K562 (cell line): ENCODE results near the gene FILIP1. TPM values are rescaled to one million over a fixed set of nuclear protein-coding genes. Genes with fewer than 3 reads are reported as not detected.
A peak's percentile ranks its signal among the peaks of the same experiment; 100 is the strongest.

Experiments
- ATAC-seq: fragments of 200-7000 bp; cut with Tn5 transposase; 3 replicates; pipeline ENCODE4 v1.9.1; 2020; ENCODE audit warnings: moderate library complexity
- BruUV-seq: library from RNA; stranded (reverse); fragments of 400-500 nt; replicated peaks from 2 replicates; lab custom pipeline; 2021; lab: Mats Ljungman, UMichigan
- CTCF ChIA-PET: fragments of 300-600 bp; formaldehyde crosslinking; extraction: SDS; loops from one replicate; lab custom pipeline; 2021; ENCODE audit warnings: low intra/inter-chr PET ratio; lab: Yijun Ruan, JAX
- POLR2A ChIA-PET: fragments of 300-600, 350-650 bp; sonication (Branson Sonifier 250); formaldehyde crosslinking; extraction: SDS; loops from one replicate; lab custom pipeline; 2021; ENCODE audit warnings: antibody characterized with exemption, inconsistent platforms; lab: Yijun Ruan, JAX
- DNase-seq, 4 experiments: peaks; one replicate each; pipeline versions ENCODE4 v3.0.0 to v3.0.0-alpha.2; 2011 to 2018; ENCODE audit warnings: low spot score in 3 of 4, mixed read lengths in 3 of 4; ENCODE audit errors: extremely low read depth in 1 of 4
- FAIRE-seq: peaks from 2 replicates; lab custom pipeline; 2011; peaks lifted over from hg19 to GRCh38; lab: Jason Lieb, UNC
- H2AFZ ChIP-seq: 2 replicates; pipeline ENCODE4 v1.6.0; 2011; ENCODE audit warnings: low read depth, low read length, control low read depth, inconsistent platforms
- H3K27ac ChIP-seq: fragments of 200-600 bp; 3 replicates; pipeline ENCODE4 v1.8.0; 2011; ENCODE audit warnings: low read depth, mild to moderate bottlenecking, control low read depth, inconsistent platforms, low read length, moderate library complexity, mixed read lengths; ENCODE audit errors: extremely low read depth
- H3K27me3 ChIP-seq, 2 experiments: fragments of 300-600 bp in 1 of 2; 2 replicates in 1 of 2; 3 replicates in 1 of 2; pipeline versions ENCODE4 v1.6.0 to v1.8.0; 2011; ENCODE audit warnings: inconsistent platforms in 2 of 2, low read length in 2 of 2, mild to moderate bottlenecking in 1 of 2, mixed read lengths in 1 of 2, moderate library complexity in 1 of 2; ENCODE audit not compliant: control insufficient read depth in 2 of 2, insufficient read depth in 2 of 2
- H3K36me3 ChIP-seq: fragments of 300-600 bp; 3 replicates; pipeline ENCODE4 v1.8.0; 2011; ENCODE audit warnings: mild to moderate bottlenecking, low read length, inconsistent platforms; ENCODE audit not compliant: control insufficient read depth, insufficient read depth
- H3K4me1 ChIP-seq, 2 experiments: fragments of 200-600 bp in 1 of 2; replicated peaks in 1 of 2; 2 replicates in 1 of 2; 3 replicates in 1 of 2; pipeline versions ENCODE4 v1.5.1 to v1.8.0; 2011; ENCODE audit warnings: inconsistent platforms in 2 of 2, low read length in 2 of 2, mild to moderate bottlenecking in 1 of 2, mixed read lengths in 1 of 2, moderate library complexity in 1 of 2; ENCODE audit not compliant: control insufficient read depth in 2 of 2, insufficient read depth in 2 of 2
- H3K4me2 ChIP-seq: 2 replicates; pipeline ENCODE4 v1.6.1; 2011; ENCODE audit warnings: low read length, control low read depth, inconsistent platforms, mixed read lengths; ENCODE audit not compliant: insufficient read depth
- H3K4me3 ChIP-seq: fragments of 200-600 bp; sonication (generic), shearing (Covaris generic); 2 replicates; pipeline ENCODE4 v1.5.1; 2016; ENCODE audit warnings: control low read depth, inconsistent platforms
- H3K79me2 ChIP-seq: fragments of 200-600 bp; 3 replicates; pipeline ENCODE4 v1.8.0; 2011; ENCODE audit warnings: low read length, inconsistent platforms; ENCODE audit not compliant: control insufficient read depth, insufficient read depth
- H3K9ac ChIP-seq, 2 experiments: 2 replicates each; pipeline versions ENCODE4 v1.6.0 to v1.6.1; 2011; ENCODE audit warnings: low read depth in 2 of 2, low read length in 2 of 2, control low read depth in 1 of 2, inconsistent platforms in 1 of 2, mild to moderate bottlenecking in 1 of 2, mixed read lengths in 1 of 2; ENCODE audit not compliant: insufficient read depth in 1 of 2
- H3K9me1 ChIP-seq: one replicate; pipeline ENCODE4 v1.6.0; 2011; ENCODE audit warnings: inconsistent platforms, mild to moderate bottlenecking, low read length, moderate library complexity; ENCODE audit not compliant: control insufficient read depth, insufficient read depth
- H3K9me3 ChIP-seq: replicated peaks from 2 replicates; pipeline ENCODE4 v1.5.1; 2011; ENCODE audit warnings: low read depth, low read length, inconsistent platforms; ENCODE audit not compliant: control insufficient read depth, insufficient read depth
- H4K20me1 ChIP-seq: replicated peaks from 2 replicates; pipeline ENCODE4 v1.6.1; 2011; ENCODE audit warnings: low read length, inconsistent platforms, mixed read lengths; ENCODE audit not compliant: control insufficient read depth, insufficient read depth
- CAMTA2 ChIP-seq: fragments of 250-450 bp; sonication (Bioruptor Pico); conservative IDR thresholded peaks from 2 replicates; pipeline ENCODE4 v1.5.1; 2022
- CTBP1 ChIP-seq: fragments of 450-650 bp; IDR thresholded peaks from 2 replicates; pipeline ENCODE4 v1.6.1; 2016; ENCODE audit warnings: borderline replicate concordance
- FOSL1 ChIP-seq: fragments of 200-800 bp; sonication (Bioruptor generic); conservative IDR thresholded peaks from 2 replicates; pipeline ENCODE4 v1.6.1; 2016; ENCODE audit warnings: missing genetic modification characterization, missing compliant biosample characterization
- HNRNPUL1 ChIP-seq: fragments of 200-400 bp; formaldehyde crosslinking; IDR thresholded peaks from 2 replicates; pipeline ENCODE4 v1.6.1; 2017; ENCODE audit warnings: low read length
- MCM3 ChIP-seq: fragments of 450-650 bp; IDR thresholded peaks from 2 replicates; pipeline ENCODE4 v1.6.1; 2016
- NBN ChIP-seq: fragments of 450-650 bp; IDR thresholded peaks from 2 replicates; pipeline ENCODE4 v1.6.1; 2016; ENCODE audit warnings: low read depth, mild to moderate bottlenecking
- NELFE ChIP-seq: IDR thresholded peaks from 2 replicates; pipeline ENCODE4 v1.6.1; 2011; ENCODE audit warnings: mild to moderate bottlenecking; ENCODE audit not compliant: insufficient read depth, insufficient read length
- NKRF ChIP-seq: fragments of 450-650 bp; IDR thresholded peaks from 2 replicates; pipeline ENCODE4 v1.6.1; 2016; ENCODE audit warnings: borderline replicate concordance
- NR2C1 ChIP-seq, 2 experiments: fragments of 450-650 bp; IDR thresholded peaks; 2 replicates each; pipeline ENCODE4 v1.6.1; 2017; ENCODE audit warnings: mild to moderate bottlenecking in 2 of 2, antibody characterized with exemption in 1 of 2, inconsistent platforms in 1 of 2, missing compliant biosample characterization in 1 of 2, missing genetic modification characterization in 1 of 2
- PML ChIP-seq: IDR thresholded peaks from 2 replicates; pipeline ENCODE4 v1.6.1; 2012; ENCODE audit warnings: low read length, inconsistent platforms
- RERE ChIP-seq: sonication (generic); formaldehyde crosslinking; IDR thresholded peaks from 2 replicates; pipeline ENCODE4 v1.8.0; 2023; ENCODE audit warnings: missing genetic modification reagents, mild to moderate bottlenecking, borderline replicate concordance
- SMARCE1 ChIP-seq: fragments of 450-650 bp; IDR thresholded peaks from 2 replicates; pipeline ENCODE4 v1.7.1; 2016; ENCODE audit warnings: mild to moderate bottlenecking
- TFAM ChIP-seq: fragments of 250-450 bp; sonication (Bioruptor Pico); conservative IDR thresholded peaks from 2 replicates; pipeline ENCODE4 v1.5.0; 2021; ENCODE audit warnings: mild to moderate bottlenecking, moderate library complexity
- ZFX ChIP-seq: sonication (generic); formaldehyde crosslinking; IDR thresholded peaks from 2 replicates; pipeline ENCODE4 v1.8.0; 2022; ENCODE audit warnings: mild to moderate bottlenecking, missing genetic modification reagents, moderate library complexity
- WGBS: fragments of 100-300 bp; shearing (Covaris generic); methylation state at CpG from one replicate; pipeline ENCODE4 v1.1.6; 2016; ENCODE audit warnings: low coverage, mixed read lengths; ENCODE audit not compliant: insufficient coverage; ENCODE audit errors: missing lambda C conversion rate; 5-methylcytosine and 5-hydroxymethylcytosine counted together
- in situ Hi-C: fragments of 300-500 bp; cut with MboI; formaldehyde crosslinking; loops from 4 replicates; pipeline ENCODE4 v1.15.0; 2018; ENCODE audit warnings: inconsistent platforms, mixed read lengths
- intact Hi-C: fragments of 100-400 bp; cut with micrococcal nuclease; formaldehyde crosslinking; loops from 2 replicates; pipeline ENCODE4 v1.14.2; 2022
- polyA plus RNA-seq, 8 experiments: library from polyadenylated mRNA; depleted of rRNA in 4 of 8; stranded (reverse) in 5 of 8; unstranded in 3 of 8; fragments of >200 nt; fragmentation: Nextera tagmentation in 2 of 8; fragmentation: Illumina TruSeq in 1 of 8; extraction: Ambion mirVana in 2 of 8; extraction: Trizol in 1 of 8; gene quantifications; 2 replicates each; pipeline versions ENCODE4 v1.2.1 to v1.2.3, GENCODE V29; 2011 to 2014; ENCODE audit warnings: inconsistent platforms in 1 of 8, missing spikeins in 1 of 8
- total RNA-seq, 7 experiments: library from RNA; depleted of rRNA in 6 of 7; stranded (reverse); fragments of >200 nt in 6 of 7; fragmentation: Illumina TruSeq in 2 of 7; extraction: Trizol in 2 of 7; gene quantifications; 2 replicates each; pipeline versions ENCODE4 v1.2.1 to v1.2.3, GENCODE V29; 2011 to 2021; ENCODE audit warnings: low replicate concordance in 1 of 7
- TF ChIP-seq, protein P1 (sequence below): fragments of 450-650 bp; IDR thresholded peaks from 2 replicates; pipeline ENCODE4 v1.6.1; 2018; ENCODE audit warnings: mild to moderate bottlenecking, low read depth; ENCODE audit not compliant: partially characterized antibody

The FILIP1 gene
- total and polyA plus RNA-seq, 9 of the 15 experiments (the other 6 are each of a cell fraction or from before 2014, with no cell fraction given), result 0.03 to 0.25 (median 0.10) TPM; not detected in 1

DNA sequence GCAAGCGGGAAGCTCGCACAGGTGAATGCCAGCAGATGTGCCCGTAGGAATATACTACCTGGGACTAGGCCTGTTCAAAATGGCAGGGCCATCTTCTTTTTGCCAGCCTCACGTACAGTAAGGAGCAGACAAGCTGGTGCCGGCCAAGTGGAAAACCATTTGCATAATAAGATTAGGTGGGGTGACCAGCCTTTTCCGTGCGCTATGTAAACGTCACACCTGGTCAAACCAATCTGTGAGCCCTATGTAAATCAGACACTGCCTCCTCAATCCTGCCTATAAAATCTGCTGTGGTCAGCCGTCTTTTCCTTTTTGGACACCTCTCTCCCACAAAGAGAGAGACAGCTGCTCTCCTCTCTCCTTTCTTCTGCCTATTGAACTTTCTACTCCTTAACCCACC, 148.2 kb downstream of the FILIP1 start:
- FAIRE-seq, result peak; percentile 58
- TF ChIP-seq SMARCE1 (no peak), NR2C1 (IDR thresholded peaks at IDR 0.05) (no peak), NR2C1 (tag; IDR thresholded peaks at IDR 0.05) (no peak), PML (0 out of 2 replicates have a peak, but pooled peaks have one; percentile 28), TFAM (CRISPR knock-in tag) (no peak), MCM3 (no peak), ZFX (CRISPR knock-in tag) (peak; percentile 64), RERE (CRISPR knock-in tag) (no peak), HNRNPUL1 (no peak), FOSL1 (tag) (peak; percentile 83), NKRF (no peak), NBN (no peak), CAMTA2 (no peak), CTBP1 (no peak), NELFE (no peak)
- TF ChIP-seq, protein P1, sequence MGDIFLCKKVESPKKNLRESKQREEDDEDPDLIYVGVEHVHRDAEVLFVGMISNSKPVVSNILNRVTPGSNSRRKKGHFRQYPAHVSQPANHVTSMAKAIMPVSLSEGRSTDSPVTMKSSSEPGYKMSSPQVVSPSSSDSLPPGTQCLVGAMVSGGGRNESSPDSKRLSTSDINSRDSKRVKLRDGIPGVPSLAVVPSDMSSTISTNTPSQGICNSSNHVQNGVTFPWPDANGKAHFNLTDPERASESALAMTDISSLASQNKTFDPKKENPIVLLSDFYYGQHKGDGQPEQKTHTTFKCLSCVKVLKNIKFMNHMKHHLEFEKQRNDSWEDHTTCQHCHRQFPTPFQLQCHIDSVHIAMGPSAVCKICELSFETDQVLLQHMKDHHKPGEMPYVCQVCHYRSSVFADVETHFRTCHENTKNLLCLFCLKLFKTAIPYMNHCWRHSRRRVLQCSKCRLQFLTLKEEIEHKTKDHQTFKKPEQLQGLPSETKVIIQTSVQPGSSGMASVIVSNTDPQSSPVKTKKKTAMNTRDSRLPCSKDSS, result no peak

More for the DNA sequence above, 148.2 kb downstream of the FILIP1 start:
- H3K27me3 ChIP-seq, result peaks cover 0 to 3% of the 10 kb centered on the region in 2 experiments; a peak in 1 of 5 replicates
- peak overlapping the region; percentile 68; the same call in 2 of the 3 replicates for H3K27ac ChIP-seq
- in situ Hi-C loops (no loop called here), intact Hi-C loops (no loop called here)
- peak; percentile 93 for ATAC-seq
- BruUV-seq, result no TSS peak
- no peaks in the 10 kb centered on the region for H3K9me1 ChIP-seq
- H4K20me1 ChIP-seq, result no peaks in the 10 kb centered on the region
- DNase-seq, result peak in 2 of 4 experiments; percentile 28 to 81
- CTCF ChIA-PET, result no interaction called here
- no peaks in the 10 kb centered on the region for H3K79me2 ChIP-seq
- peak overlapping the region; percentile 78 for H2AFZ ChIP-seq
- peaks cover 6 to 8% of the 10 kb centered on the region in 2 experiments; a peak in 3 of 5 replicates for H3K4me1 ChIP-seq
- peak overlapping the region; percentile 55 for H3K4me2 ChIP-seq
- H3K9me3 ChIP-seq, result no peaks in the 10 kb centered on the region
- H3K9ac ChIP-seq, result peak overlapping the region in 1 of 2 experiments; percentile 47; a peak in 1 of 4 replicates
- H3K36me3 ChIP-seq, result no peaks in the 10 kb centered on the region
- 0 out of 2 replicates have a peak overlapping the region, but pooled peaks have one; percentile 11 for H3K4me3 ChIP-seq
- POLR2A ChIA-PET, result interaction anchor here (1.0 to 1.2 kb wide), 2 partner anchors 9 to 26 kb away, joined by 3 read pairs; no protein-coding TSS in a partner anchor
- 10% methylated on average over 9 of the region's 9 CpGs for WGBS
